Skeletal muscle tissue (tissue), 4 donors: ENCODE measurements around the gene GALNT16. TPM values are rescaled to one million over a fixed set of nuclear protein-coding genes. Genes with fewer than 3 reads are reported as not detected.

Source experiments
- H3K27ac ChIP-seq: one replicate; pipeline ENCODE4 v1.7.0; 2013; ENCODE audit warnings: mild to moderate bottlenecking, low read depth, low read length, inconsistent platforms
- H3K27me3 ChIP-seq, 3 donors: one replicate each; pipeline ENCODE4 v1.7.0; 2013; ENCODE audit warnings: low read length in 3 of 3; ENCODE audit not compliant: control insufficient read depth in 3 of 3, insufficient read depth in 3 of 3
- H3K36me3 ChIP-seq, 3 donors: one replicate each; pipeline ENCODE4 v1.7.0; 2013; ENCODE audit warnings: low read length in 3 of 3; ENCODE audit not compliant: control insufficient read depth in 3 of 3, insufficient read depth in 3 of 3
- H3K4me1 ChIP-seq, 3 donors: one replicate each; pipeline ENCODE4 v1.7.0; 2013; ENCODE audit warnings: low read length in 3 of 3, mild to moderate bottlenecking in 3 of 3; ENCODE audit not compliant: control insufficient read depth in 3 of 3, insufficient read depth in 3 of 3
- H3K4me3 ChIP-seq, 3 donors: one replicate each; pipeline ENCODE4 v1.7.0; 2013; ENCODE audit warnings: low read length in 3 of 3
- H3K9ac ChIP-seq, 3 donors: one replicate each; pipeline ENCODE4 v1.7.0; 2013; ENCODE audit warnings: low read length in 3 of 3, mild to moderate bottlenecking in 3 of 3, moderate library complexity in 2 of 3, low read depth in 1 of 3
- H3K9me3 ChIP-seq, 3 donors: one replicate each; pipeline ENCODE4 v1.7.0; 2013; ENCODE audit warnings: low read length in 3 of 3; ENCODE audit not compliant: control insufficient read depth in 3 of 3
- total RNA-seq: library from RNA; depleted of rRNA; stranded (reverse); fragments of >200 nt; gene quantifications from one replicate; pipeline ENCODE4 v1.2.3, GENCODE V29; 2014
- donor health status: Osteomylitis.

GALNT16 gene
- total RNA-seq, 1 donor from 2014 or later: 8.4 TPM

- H3K36me3 ChIP-seq: peaks cover 0 to 4% (median 0%) of the 10 kb centered on the region in 3 donors
- peaks cover 0 to 2% (median 0%) of the 10 kb centered on the region in 3 donors for H3K27me3 ChIP-seq
- no peaks in the 10 kb centered on the region for H3K9me3 ChIP-seq
- no peak overlapping the region for H3K4me3 ChIP-seq
- no peak overlapping the region for H3K9ac ChIP-seq
- H3K4me1 ChIP-seq: peaks cover 19 to 25% (median 23%) of the 10 kb centered on the region in 3 donors
- no peak overlapping the region for H3K27ac ChIP-seq
Measured at GRCh38 chr14:69320581-69321365, 60.8 kb downstream of the GALNT16 start.

DNA sequence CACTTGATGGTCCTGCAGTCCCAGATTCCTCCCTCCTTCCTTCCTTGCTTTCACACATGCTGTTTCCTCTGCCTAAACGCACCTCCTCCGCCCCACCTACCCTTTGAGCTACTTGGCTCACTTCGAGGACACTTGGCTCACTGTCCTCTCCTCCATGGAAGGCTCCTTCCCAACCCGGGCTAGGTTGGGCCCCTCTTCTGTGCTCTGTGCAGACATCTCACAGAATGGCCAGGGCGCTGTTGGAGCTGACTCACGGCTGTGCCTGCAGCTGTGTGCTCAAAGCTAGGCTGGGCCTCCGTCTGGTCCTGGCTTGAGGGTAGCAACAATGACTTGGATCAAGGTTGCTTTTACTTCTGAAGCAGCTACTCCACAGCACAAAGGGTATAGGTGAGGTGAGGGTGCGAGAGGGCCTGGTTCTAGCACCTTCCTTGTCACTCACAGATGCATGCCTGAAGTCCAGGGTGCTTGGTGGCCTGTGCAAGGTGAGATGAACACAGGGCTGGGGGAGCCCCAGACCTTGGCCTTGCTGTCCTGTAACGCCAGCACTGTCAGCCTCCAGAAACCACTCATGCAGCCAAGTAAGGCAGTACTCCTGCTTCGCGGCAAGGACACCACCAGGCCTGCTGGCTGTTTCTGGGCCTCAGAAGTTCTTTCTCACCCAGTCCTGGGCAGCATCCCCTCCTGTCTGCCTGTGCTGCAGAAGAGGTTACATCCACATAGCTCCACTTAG, 61.8 kb downstream of the GALNT16 start:
- Histone ChIP-seq H3K9me3 (no peaks in the 10 kb centered on the region), H3K27me3 (peaks cover 0 to 3% (median 2%) of the 10 kb centered on the region in 3 donors), H3K4me1 (peaks cover 17% of the 10 kb centered on the region in 3 donors)

DNA sequence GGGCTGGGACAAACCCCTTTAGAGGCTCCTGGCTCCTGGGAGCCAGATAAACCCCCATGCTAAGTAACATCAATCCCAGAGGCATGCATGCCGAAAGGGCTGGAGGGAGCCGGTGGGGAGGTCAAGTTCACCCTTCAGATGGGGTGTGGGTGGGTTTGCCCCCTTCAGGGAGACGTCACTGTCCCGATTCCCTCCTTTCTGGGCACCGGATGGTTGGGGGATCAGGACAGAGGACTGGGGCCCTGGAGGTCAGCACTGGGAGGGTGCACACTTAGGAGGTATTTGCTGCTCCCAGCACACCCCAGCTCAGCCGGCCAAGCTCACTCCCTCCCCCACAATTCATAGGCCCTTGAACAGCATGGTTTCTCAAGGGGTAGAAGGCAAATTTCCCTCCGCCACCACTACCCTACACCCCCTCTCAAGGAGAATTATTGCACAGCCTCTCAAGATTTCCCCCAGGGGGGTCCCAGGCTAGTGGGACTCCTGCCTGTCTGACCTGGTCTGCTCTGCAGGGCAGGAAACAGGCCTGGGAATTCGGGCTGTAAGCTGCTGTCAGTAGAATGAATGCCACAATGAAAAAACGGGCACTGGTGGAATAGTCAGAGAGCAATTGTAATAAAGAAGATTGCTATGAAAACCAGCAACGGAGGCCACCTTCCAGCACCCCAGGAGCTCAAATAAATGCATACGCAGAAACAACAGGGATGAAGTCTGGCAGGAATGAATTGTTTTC, 63.5 kb downstream of the GALNT16 start:
- H3K4me1 ChIP-seq: peaks cover under 1 to 4% (median 1%) of the 10 kb centered on the region in 3 donors
- peaks cover 0 to 3% (median 2%) of the 10 kb centered on the region in 3 donors for H3K27me3 ChIP-seq
- H3K36me3 ChIP-seq: peaks cover 0 to 6% (median 5%) of the 10 kb centered on the region in 3 donors
- no peak overlapping the region for H3K4me3 ChIP-seq
- H3K9me3 ChIP-seq: no peaks in the 10 kb centered on the region
- no peak overlapping the region for H3K27ac ChIP-seq
- H3K9ac ChIP-seq: no peak overlapping the region

More for the DNA sequence above, 61.8 kb downstream of the GALNT16 start:
- peaks cover 0 to 6% (median 5%) of the 10 kb centered on the region in 3 donors for H3K36me3 ChIP-seq
- H3K9ac ChIP-seq: no peak overlapping the region
- H3K4me3 ChIP-seq: no peak overlapping the region
- H3K27ac ChIP-seq: no peak overlapping the region

GRCh38 chr14:69323999-69324282, 64.0 kb downstream of the GALNT16 start:
- Histone ChIP-seq H3K27ac (no peak overlapping the region), H3K4me1 (peaks cover 0 to 2% (median 0%) of the 10 kb centered on the region in 3 donors), H3K36me3 (peaks cover 0 to 6% (median 5%) of the 10 kb centered on the region in 3 donors), H3K27me3 (peaks cover 0 to 3% (median 2%) of the 10 kb centered on the region in 3 donors), H3K4me3 (no peak overlapping the region), H3K9me3 (no peaks in the 10 kb centered on the region), H3K9ac (no peak overlapping the region)

DNA sequence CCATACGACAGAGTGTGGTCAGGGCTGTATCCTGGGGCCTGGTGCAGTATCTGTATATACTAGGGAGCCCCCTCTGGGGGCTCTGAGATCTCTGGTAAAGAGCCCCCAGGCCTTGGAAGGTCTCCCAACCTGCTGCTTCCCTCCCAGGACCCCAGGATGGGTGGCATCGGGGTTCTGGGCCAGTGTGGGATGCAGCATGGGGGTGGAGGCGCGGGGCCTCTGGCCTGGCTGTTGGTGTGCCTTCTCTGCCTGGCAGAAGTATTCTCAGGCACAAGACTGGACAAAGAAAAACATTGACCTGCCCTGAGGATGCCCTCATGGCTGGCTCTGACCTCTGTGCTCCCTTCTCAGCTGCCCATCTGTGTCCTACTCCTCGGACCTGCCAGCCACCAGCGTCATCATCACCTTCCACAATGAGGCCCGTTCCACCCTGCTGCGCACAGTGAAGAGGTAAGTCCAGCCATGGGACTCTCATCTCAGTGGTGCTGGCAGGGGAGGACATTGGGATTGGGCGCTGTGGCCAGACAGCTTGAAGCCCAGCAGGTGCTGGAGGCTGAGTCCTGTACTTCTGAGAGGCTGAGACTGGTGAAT, 64.5 kb downstream of the GALNT16 start:
- no peak overlapping the region for H3K27ac ChIP-seq
- no peak overlapping the region for H3K4me3 ChIP-seq
- H3K4me1 ChIP-seq: peaks cover 0 to 2% (median 0%) of the 10 kb centered on the region in 3 donors
- peaks cover 0 to 6% (median 5%) of the 10 kb centered on the region in 3 donors for H3K36me3 ChIP-seq
- H3K27me3 ChIP-seq: peaks cover 0 to 3% (median 2%) of the 10 kb centered on the region in 3 donors
- no peak overlapping the region for H3K9ac ChIP-seq
- H3K9me3 ChIP-seq: no peaks in the 10 kb centered on the region

GRCh38 chr14:69325086-69325485, 65.1 kb downstream of the GALNT16 start:
- no peak overlapping the region for H3K4me3 ChIP-seq
- H3K4me1 ChIP-seq: peaks cover 0 to 2% (median 0%) of the 10 kb centered on the region in 3 donors
- H3K27ac ChIP-seq: no peak overlapping the region
- peaks cover 0 to 3% (median 2%) of the 10 kb centered on the region in 3 donors for H3K27me3 ChIP-seq
- no peaks in the 10 kb centered on the region for H3K9me3 ChIP-seq
- no peak overlapping the region for H3K9ac ChIP-seq
- H3K36me3 ChIP-seq: peaks cover 0 to 6% (median 5%) of the 10 kb centered on the region in 3 donors

GRCh38 chr14:69325646-69326265, 65.8 kb downstream of the GALNT16 start:
- Histone ChIP-seq H3K4me1 (peaks cover 0 to 2% (median 0%) of the 10 kb centered on the region in 3 donors), H3K9ac (no peak overlapping the region), H3K27ac (no peak overlapping the region), H3K27me3 (peaks cover 0 to 3% (median 2%) of the 10 kb centered on the region in 3 donors), H3K36me3 (peaks cover 0 to 6% (median 5%) of the 10 kb centered on the region in 3 donors), H3K4me3 (no peak overlapping the region), H3K9me3 (no peaks in the 10 kb centered on the region)

DNA sequence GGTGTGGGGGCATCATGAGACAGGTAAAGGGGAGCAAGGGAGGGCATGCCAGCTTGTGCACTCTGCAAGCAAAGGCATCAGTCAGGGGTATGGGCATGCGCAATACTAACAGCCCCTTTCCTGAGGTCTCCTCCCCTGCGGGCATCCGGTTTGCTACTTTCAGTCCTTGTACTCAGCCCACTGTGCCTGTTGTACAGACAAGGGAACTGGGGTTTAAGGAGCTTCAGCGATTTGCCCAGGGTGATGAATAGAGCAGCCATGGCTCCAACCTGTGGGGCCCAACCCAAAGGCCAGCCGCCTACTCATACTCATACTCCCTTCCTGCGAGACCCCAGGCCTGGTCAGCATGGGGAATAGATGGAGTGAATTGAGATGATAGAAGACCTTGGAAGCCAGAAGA, 66.7 kb downstream of the GALNT16 start:
- H3K27me3 ChIP-seq: peaks cover 0 to 3% (median 2%) of the 10 kb centered on the region in 3 donors
- H3K9ac ChIP-seq: no peak overlapping the region
- H3K9me3 ChIP-seq: no peaks in the 10 kb centered on the region
- H3K36me3 ChIP-seq: peaks cover 0 to 6% (median 5%) of the 10 kb centered on the region in 3 donors
- H3K4me1 ChIP-seq: peaks cover 0 to 2% (median 0%) of the 10 kb centered on the region in 3 donors
- H3K4me3 ChIP-seq: no peak overlapping the region
- H3K27ac ChIP-seq: no peak overlapping the region

DNA sequence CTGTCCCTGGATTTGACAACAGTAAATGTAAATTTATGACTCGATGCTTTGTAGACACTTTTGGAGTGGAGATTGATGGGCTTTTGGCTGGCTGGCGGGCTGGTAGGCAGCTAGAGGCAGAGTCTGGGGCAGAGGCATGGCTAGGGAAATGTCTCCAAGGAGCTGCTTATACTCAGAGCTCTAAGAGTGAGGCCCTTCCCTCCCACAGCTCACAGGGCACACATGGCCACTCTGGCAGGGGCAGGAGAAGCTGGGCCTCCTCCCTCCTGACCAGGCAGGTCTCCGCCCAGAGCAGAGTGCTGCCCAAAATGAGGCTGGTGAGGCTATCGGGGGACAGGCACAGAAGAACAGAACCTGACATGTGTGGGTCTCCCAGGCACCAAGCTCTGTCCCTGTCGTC, 67.5 kb downstream of the GALNT16 start:
- Histone ChIP-seq H3K4me3 (no peak overlapping the region), H3K4me1 (peaks cover 0 to 2% (median 0%) of the 10 kb centered on the region in 3 donors), H3K9me3 (no peaks in the 10 kb centered on the region), H3K27me3 (peaks cover 0 to 3% (median 2%) of the 10 kb centered on the region in 3 donors), H3K27ac (no peak overlapping the region), H3K36me3 (peaks cover 0 to 6% (median 5%) of the 10 kb centered on the region in 3 donors), H3K9ac (no peak overlapping the region)
